PC-3 (cell line): ENCODE measurements around the gene ATPAF1.

Experiments
- CTCF ChIP-seq: fragments of 300-600 bp; sonication (generic); conservative IDR thresholded peaks from 2 replicates; pipeline ENCODE4 v1.5.1; 2017; ENCODE audit warnings: antibody characterized with exemption, low read depth, mild to moderate bottlenecking, low read length
- EZH2 ChIP-seq: fragments of 300-600 bp; sonication (generic); IDR thresholded peaks from one replicate; pipeline ENCODE4 v1.6.1; 2017; ENCODE audit warnings: antibody characterized with exemption, mild to moderate bottlenecking, low read length; ENCODE audit not compliant: unreplicated experiment
- EZH2phosphoT487 ChIP-seq: fragments of 300-600 bp; sonication (generic); IDR thresholded peaks from 2 replicates; pipeline ENCODE4 v1.6.1; 2018; ENCODE audit warnings: mild to moderate bottlenecking, antibody characterized with exemption, low read length, borderline replicate concordance

- TF ChIP-seq CTCF (no peak), EZH2phosphoT487 (no peak), EZH2 (no peak)
Observed at GRCh38 chr1:46714976-46715375, 46.8 kb upstream of the ATPAF1 start.
